Lower leg skin (tissue), 3 donors: ENCODE measurements around the gene CBX4.

Experiments
- POLR2A ChIP-seq, 2 donors: fragments of 450-650 bp; IDR thresholded peaks; one replicate each; pipeline ENCODE4 v1.6.1; 2016 to 2017; ENCODE audit warnings: antibody characterized with exemption in 2 of 2, mild to moderate bottlenecking in 1 of 2, moderate library complexity in 1 of 2
- TF ChIP-seq, protein P1 (sequence below), 3 donors: fragments of 450-650 bp; IDR thresholded peaks; one replicate each; pipeline ENCODE4 v1.5.1; 2016; ENCODE audit warnings: antibody characterized with exemption in 3 of 3, mild to moderate bottlenecking in 3 of 3, moderate library complexity in 2 of 3

DNA sequence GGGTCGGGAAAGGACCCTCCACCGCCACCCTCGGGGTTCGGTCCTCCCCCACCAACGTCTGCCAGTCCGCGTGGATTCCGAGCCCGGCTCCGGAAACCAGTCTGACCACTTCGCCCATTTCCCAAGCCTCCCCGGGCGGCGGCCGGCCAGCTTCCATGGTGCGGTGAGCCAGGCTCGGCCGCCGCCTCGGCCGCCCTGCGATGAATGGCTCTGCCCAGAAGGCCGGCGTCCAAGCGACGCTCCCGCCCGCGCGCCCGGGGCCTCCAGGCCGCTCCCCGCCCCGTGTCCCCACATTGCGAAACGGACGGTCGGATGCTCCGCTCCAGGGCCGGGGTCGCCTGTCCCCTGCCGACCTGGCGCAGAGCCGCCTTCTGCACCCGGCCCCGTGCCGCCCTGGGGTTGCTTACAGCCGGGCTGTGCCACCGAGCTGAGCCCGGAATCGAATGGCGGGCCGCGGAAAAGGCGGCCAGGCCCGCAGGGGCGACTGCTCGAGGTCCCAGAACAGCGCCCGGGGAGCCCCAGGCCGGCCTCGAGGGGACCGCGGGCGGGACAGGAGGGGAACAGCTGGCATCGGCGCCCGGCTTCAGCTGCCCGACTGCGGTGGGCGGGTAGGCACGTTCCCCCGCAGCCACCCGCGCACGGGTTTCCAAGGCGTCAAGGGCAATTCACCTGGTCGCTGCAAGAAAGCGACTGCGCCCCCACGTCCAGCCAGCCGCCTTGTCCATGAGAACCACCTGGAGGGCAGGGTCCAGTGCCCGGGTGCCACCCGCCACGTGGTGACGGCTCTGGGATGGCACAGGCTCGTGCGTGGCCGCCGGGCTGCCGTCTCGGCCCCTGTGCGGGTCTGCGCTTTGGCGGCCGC is 24.0 kb downstream of the CBX4 start:
- TF ChIP-seq, protein P1, sequence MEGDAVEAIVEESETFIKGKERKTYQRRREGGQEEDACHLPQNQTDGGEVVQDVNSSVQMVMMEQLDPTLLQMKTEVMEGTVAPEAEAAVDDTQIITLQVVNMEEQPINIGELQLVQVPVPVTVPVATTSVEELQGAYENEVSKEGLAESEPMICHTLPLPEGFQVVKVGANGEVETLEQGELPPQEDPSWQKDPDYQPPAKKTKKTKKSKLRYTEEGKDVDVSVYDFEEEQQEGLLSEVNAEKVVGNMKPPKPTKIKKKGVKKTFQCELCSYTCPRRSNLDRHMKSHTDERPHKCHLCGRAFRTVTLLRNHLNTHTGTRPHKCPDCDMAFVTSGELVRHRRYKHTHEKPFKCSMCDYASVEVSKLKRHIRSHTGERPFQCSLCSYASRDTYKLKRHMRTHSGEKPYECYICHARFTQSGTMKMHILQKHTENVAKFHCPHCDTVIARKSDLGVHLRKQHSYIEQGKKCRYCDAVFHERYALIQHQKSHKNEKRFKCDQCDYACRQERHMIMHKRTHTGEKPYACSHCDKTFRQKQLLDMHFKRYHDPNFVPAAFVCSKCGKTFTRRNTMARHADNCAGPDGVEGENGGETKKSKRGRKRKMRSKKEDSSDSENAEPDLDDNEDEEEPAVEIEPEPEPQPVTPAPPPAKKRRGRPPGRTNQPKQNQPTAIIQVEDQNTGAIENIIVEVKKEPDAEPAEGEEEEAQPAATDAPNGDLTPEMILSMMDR (IDR thresholded peaks at IDR 0.05) = no peak
- no peak for TF ChIP-seq POLR2A (IDR thresholded peaks at IDR 0.05)
